Activated CD4-positive, alpha-beta T cell treated with anti-CD3 and anti-CD28 coated beads for 4 hours (primary cell): Measurements from ENCODE around the gene TRAF6.
A peak's percentile ranks its signal among the peaks of the same experiment; 100 is the strongest.
"Not testable (repeated sequence)": the region's sequence is repeated elsewhere in the genome, so short reads cannot be mapped to it uniquely, and the experiment has no call there.

Experiments used
- DNase-seq, 2 donors: peaks; one replicate each; pipeline ENCODE4 v3.0.0-alpha.2; 2020

Gene TRAF6

GRCh38 chr11:36509694-36510593 lies at the start of gene TRAF6:
Gene TRAF6 (minus strand): TSS chr11:36510272. CDS start chr11:36501515, 8,757 bp downstream.
- DNase-seq = peak; percentile 88 to 89

GRCh38 chr11:36558571-36559413 lies 48.7 kb upstream of the TRAF6 start:
- no peak for DNase-seq

DNA sequence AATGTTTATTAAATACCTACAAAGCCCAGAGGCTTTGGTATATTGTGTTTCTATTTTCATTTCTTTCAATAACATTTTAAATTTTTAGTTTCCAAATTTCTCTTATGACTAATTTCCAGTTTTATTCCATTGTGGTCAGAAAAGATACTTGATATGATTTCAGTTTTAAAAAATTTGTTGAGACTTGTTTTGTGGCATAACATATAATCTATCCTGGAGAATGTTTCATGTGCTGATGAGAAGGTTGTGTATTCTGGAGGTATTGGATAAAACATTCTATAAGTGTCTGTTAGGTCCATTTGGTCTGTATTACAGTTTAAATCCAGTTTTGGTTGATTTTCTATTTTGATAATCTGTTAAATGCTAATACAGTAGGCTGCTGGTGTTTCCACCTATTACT lies 47.9 kb upstream of the TRAF6 start:
- no peak for DNase-seq

DNA sequence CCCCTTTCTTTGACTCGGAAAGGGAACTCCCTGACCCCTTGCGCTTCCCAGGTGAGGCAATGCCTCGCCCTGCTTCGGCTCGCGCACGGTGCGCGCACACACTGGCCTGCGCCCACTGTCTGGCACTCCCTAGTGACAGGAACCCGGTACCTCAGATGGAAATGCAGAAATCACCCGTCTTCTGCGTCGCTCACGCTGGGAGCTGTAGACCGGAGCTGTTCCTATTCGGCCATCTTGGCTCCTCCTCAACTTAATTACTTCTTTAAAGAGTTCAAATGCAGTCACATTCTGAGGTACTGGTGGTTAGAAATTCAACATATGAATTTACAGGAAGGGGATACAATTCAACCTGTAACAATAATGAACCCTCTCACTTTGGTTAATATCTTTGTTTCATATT lies 47.3 kb upstream of the TRAF6 start:
- not testable (repeated sequence) for DNase-seq

DNA sequence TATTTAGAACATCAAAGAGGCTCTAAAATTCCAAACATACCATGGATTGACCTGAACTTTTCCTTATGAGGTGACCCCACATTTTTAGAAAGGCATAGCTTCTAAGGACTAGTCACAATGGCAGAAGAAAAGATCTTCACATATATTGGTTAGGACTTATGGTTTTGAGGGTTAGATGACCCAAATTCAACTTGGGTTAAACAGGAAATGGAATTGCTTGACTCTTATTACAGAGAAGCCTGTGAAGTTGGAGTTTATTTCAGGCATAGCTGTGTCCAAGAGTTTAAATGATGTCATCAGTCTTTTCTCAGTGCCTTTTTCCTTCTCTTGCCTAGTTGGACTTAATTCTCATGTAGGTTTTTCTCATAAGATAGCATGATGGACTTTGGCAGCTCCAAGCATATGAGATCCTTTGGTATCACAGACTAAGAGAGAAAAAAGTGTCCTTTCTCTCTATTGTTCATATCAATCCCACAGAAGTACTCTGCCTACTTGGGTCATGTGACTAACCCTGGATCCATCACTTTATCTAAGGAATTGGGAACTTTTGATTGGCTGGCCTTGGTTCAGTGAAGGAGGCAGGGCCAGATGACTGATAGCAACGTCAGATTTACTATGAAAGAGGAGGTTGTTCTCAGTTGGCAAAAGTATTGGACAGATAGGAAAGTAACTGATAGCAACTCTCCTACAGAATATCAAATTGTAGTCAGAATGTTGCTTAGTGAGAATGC lies 40.5 kb upstream of the TRAF6 start:
- no peak for DNase-seq

DNA sequence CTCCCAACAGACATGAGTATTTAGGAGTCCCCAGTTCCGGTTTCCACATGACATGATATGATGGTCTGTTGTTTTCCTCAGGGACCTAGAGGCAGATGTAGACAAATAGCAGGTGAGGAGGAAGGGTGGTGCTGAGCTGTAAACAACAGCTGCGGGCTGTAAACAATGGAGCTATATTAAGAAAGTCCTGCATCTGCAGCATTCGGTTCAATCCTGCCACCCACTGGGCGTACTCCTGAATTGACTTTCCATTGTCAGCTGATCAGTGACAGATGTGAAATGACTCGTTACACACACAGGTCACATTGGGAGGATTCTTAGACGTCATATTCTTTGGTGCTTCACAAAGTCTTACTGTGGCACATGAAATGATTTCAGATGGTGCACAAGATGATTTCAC lies 30.9 kb upstream of the TRAF6 start:
- DNase-seq = no peak

DNA sequence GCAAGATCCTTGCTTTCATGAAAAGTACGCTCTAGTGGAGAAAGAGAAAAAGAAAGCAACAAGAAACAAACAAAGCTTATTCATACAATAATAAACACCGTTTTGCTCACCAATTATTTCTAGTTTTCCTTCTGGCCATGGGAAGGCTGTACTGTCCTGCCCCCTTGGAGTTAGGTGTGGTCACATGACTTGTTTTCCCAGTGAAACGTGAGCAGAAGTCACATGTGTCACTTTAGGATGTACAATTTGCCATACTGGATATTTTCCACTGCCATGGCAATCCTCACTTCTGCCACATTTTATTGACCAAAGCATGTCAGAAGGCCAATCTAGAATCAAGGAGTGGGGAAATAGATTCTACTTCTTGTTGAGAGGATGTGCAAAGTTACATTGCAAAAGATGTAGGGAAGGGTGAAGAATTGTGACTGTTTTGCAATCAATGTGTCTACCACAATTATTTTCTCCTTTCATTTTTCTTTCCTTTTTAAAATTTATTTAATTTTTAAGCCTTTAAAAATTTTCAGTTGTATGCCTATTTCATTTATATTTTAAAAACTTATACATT lies 24.3 kb upstream of the TRAF6 start:
- no peak for DNase-seq

- DNase-seq = no peak
Measured at GRCh38 chr11:36532941-36533601, 23.0 kb upstream of the TRAF6 start.

DNA sequence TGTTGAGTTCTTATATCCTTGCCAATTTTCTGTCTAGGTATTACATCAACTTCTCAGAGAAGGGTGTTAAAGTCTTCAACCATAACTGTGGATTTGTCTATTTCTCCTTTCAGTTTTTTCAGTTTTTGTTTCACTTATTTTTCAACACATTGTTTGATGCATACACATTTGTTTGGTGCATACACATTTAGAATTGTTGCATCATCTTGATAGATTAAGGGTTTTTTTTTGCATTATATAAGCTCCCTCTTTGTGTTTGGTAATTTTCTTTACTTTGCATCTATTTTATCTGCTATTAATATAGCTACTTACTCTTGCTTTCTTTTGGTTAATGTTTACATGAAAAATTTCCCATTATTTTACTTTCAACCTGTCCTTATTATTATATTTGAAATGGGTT lies 20.8 kb upstream of the TRAF6 start:
- no peak for DNase-seq

DNA sequence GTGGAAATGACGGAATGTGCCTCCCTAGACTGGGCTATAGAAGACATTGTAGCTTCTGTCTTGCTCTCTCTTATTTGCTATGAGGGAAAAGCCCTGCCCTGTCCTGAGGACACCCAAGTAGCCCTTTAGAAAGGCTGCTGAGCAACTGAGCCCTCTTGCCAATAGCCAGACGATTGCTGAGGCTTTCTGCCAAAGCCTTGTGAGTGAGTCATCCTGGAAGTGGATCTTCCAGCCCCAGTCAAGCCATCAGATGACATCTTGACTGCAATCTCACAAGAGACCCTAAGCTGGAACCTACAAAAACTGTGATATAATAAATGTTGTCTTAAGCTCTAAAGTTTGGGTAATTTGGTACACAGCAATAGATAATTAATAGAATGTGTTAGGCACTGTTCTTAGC lies 3.9 kb upstream of the TRAF6 start:
- no peak for DNase-seq

- DNase-seq = no peak
Measured at GRCh38 chr11:36512016-36512415, 1.9 kb upstream of the TRAF6 start.

DNA sequence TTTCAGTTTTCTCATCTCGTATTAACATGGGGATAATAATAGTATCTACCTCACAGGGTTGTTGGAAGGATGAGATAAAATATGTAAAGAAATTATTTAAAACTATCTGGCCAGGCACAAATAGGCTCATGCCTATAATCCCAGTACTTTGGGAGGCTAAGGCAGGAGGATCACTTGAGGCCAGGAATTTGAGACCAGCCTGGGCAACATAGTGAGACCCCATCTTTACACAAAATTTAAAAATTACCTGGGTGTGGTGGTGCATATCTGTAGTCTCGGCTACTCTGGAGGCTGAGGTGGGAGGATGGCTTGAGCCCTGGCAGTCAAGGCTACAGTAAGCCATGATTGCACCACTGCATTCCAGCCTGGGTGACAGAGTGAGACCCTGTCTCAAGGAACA lies 990 bp upstream of the TRAF6 start:
- DNase-seq = not testable (repeated sequence)

DNA sequence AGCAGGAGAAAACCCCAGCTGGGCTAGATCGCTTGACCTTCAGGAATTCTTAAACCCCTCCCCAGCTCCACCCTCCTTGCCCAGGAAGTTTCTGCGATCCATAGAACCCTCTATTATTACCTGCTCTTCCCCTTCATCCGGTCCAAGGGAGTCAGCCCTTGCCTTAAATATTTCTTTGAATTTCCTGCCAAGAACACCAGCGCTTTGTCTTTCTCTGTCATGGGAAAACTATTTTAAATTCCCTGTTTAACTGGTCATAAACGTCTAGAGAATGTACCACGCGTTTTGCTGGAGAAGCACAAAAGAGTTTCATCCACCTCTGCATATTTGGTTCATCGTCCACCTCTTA lies 496 bp upstream of the TRAF6 start:
- no peak for DNase-seq

GRCh38 chr11:36509201-36509639 lies 852 bp downstream of the TRAF6 start:
- DNase-seq = peak; percentile 45 to 52

DNA sequence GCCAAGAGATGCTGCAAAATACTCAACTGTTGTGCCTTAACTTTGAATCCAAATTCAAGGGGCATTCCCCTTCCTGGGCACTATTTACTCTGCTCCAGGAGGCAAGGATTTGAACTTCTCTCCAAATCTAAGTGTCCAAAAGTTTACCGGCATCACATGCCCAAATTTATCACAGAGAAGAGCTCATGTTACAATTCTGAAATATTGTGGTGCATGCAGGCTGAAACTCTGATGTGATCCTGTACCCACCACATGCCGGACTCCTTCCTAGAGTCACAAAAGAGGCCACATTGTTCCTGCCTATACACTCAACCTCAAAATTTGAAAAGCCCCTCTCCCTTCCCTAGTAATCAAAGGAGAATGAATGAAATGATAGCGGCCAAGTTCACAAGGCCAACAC lies 1.3 kb downstream of the TRAF6 start:
- no peak for DNase-seq

DNA sequence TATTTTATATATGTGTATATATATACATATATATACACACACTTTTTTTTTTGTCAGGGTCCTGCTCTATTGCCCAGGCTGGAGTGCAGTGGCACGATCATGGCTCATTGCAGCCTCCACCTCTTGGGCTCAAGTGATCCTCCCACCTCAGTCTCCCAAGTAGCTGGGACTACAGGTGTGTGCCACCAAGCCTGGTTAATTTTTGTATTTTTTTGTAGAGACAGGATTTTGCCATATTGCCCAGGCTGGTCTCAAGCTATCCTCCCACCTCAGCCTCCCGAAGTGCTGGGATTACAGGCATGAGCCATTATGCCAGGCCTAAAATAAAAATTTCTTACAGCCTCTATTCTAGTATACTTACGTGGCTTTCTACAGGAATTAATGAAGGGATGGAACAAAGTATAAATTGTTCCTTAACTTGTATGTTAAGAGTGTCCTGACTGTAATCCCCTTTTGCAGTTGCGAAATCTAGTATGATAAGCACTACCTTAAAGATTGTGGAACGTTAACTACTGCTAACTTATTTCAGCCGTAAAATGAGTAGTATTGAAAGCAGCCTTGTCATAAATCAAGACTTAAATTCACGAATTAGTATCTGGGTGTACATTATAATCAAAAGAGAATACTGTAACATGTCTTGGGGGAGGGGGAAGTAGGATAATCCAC lies 2.1 kb downstream of the TRAF6 start:
- no peak for DNase-seq

- DNase-seq = no peak
Measured at GRCh38 chr11:36501236-36501635, 8.8 kb downstream of the TRAF6 start.

DNA sequence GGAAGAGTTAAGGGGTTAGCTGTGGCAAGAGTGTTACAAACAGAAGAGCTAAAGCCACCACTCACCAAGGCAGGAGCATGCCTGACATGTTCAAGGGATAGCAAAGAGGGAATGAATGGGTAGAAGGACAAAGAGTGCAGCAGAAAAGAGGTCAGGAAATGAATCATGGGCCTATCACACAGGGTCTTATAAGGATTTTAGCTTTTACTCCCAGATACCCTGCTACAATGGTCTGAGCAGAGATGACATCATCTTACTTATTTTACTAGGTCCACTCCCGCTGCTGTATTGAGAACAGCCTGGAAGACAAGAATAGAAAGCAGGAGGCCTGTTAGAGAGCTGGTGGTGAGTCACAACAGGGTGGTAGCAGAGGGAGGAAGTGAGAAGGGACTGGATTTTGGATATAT lies 9.8 kb downstream of the TRAF6 start:
- no peak for DNase-seq

DNA sequence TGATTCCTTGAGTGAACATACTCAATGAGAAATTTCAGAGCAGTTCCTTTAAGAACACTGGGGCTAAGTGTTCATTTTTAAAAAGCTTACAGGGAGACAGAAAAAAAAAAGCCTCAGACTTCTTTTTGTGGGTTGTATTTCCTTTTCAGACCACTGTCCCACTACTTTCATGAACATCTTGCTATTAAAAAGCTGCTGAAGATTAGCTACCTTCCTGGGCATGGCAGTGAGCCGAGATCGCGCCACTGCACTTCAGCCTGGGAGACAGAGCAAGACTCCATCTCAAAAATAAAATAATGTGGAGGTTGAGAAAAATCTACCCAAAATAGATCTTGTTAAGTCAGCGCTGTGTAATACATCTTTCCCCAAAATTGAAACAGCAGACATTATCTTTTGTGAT lies 10.8 kb downstream of the TRAF6 start:
- no peak for DNase-seq

GRCh38 chr11:36498721-36499120 lies 11.4 kb downstream of the TRAF6 start:
- no peak for DNase-seq

GRCh38 chr11:36493332-36493731 lies 16.7 kb downstream of the TRAF6 start:
- DNase-seq = no peak
